Endothelial cell of umbilical vein (primary cell): ENCODE measurements around the gene ESRRA. TPM values are rescaled to one million over a fixed set of nuclear protein-coding genes. Genes with fewer than 3 reads are reported as not detected.

Source experiments
- BruUV-seq: library from RNA; stranded (reverse); fragments of 400-500 nt; replicated peaks from 2 replicates; lab custom pipeline; 2021; lab: Mats Ljungman, UMichigan
- CTCF ChIA-PET: fragments of 300-600, 350-600 bp; sonication (Branson Sonifier 250); formaldehyde crosslinking; loops from one replicate; lab custom pipeline; 2021; ENCODE audit warnings: antibody characterized with exemption, inconsistent platforms; lab: Charles Lee
- POLR2A ChIA-PET: fragments of 300-600, 350-600 bp; sonication (Branson Sonifier 250); formaldehyde crosslinking; loops from one replicate; lab custom pipeline; 2021; ENCODE audit warnings: antibody characterized with exemption, inconsistent platforms; lab: Charles Lee
- DNase-seq: peaks from one replicate; pipeline ENCODE4 v3.0.0-alpha.2; 2011; ENCODE audit warnings: low read depth, low spot score
- FAIRE-seq: peaks from 2 replicates; lab custom pipeline; 2011; peaks lifted over from hg19 to GRCh38; lab: Jason Lieb, UNC
- H2AFZ ChIP-seq: 2 replicates; pipeline ENCODE4 v1.6.0; 2012; ENCODE audit warnings: low read depth, low read length, control low read depth, inconsistent platforms
- H3K27ac ChIP-seq: 2 replicates; pipeline ENCODE4 v1.5.1; 2011; ENCODE audit warnings: low read depth, mild to moderate bottlenecking, control low read depth, low read length, moderate library complexity; ENCODE audit not compliant: insufficient read depth
- H3K27me3 ChIP-seq, 2 experiments: 2 replicates each; pipeline versions ENCODE4 v1.6.0 to v1.6.1; 2011; ENCODE audit warnings: low read length in 2 of 2, mixed read lengths in 1 of 2; ENCODE audit not compliant: control insufficient read depth in 2 of 2, insufficient read depth in 2 of 2
- H3K36me3 ChIP-seq, 2 experiments: 2 replicates in 1 of 2; 3 replicates in 1 of 2; pipeline ENCODE4 v1.5.1; 2011; ENCODE audit warnings: low read length in 2 of 2, mild to moderate bottlenecking in 1 of 2, moderate library complexity in 1 of 2; ENCODE audit not compliant: control insufficient read depth in 2 of 2, insufficient read depth in 2 of 2; ENCODE audit errors: extremely low read depth in 1 of 2
- H3K4me1 ChIP-seq: 3 replicates; pipeline ENCODE4 v1.5.1; 2011; ENCODE audit warnings: mild to moderate bottlenecking, low read length; ENCODE audit not compliant: control insufficient read depth, insufficient read depth; ENCODE audit errors: extremely low read depth
- H3K4me2 ChIP-seq: 2 replicates; pipeline ENCODE4 v1.6.1; 2011; ENCODE audit warnings: low read length, control low read depth, mixed read lengths; ENCODE audit not compliant: insufficient read depth
- H3K4me3 ChIP-seq, 3 experiments: fragments of 200-600 bp in 1 of 3; sonication (generic), shearing (Covaris generic) in 1 of 3; replicated peaks in 1 of 3; 2 replicates each; pipeline ENCODE4 v1.5.1; 2011 to 2016; ENCODE audit warnings: control low read depth in 3 of 3, low read length in 3 of 3, mild to moderate bottlenecking in 2 of 3, inconsistent platforms in 1 of 3, low read depth in 1 of 3, moderate library complexity in 1 of 3; ENCODE audit not compliant: insufficient read depth in 1 of 3
- H3K79me2 ChIP-seq: 2 replicates; pipeline ENCODE4 v1.6.0; 2012; ENCODE audit warnings: low read length, inconsistent platforms; ENCODE audit not compliant: control insufficient read depth, insufficient read depth
- H3K9ac ChIP-seq: replicated peaks from 2 replicates; pipeline ENCODE3; 2011; ENCODE audit warnings: low read length, control low read depth; ENCODE audit not compliant: insufficient read depth; ENCODE audit errors: extremely low read depth
- H3K9me1 ChIP-seq: replicated peaks from 3 replicates; pipeline ENCODE4 v1.6.0; 2011; ENCODE audit warnings: mild to moderate bottlenecking, low read length; ENCODE audit not compliant: control insufficient read depth, insufficient read depth; ENCODE audit errors: extremely low read depth
- H3K9me3 ChIP-seq: replicated peaks from 2 replicates; pipeline ENCODE4 v1.5.1; 2012; ENCODE audit warnings: low read length, inconsistent platforms; ENCODE audit not compliant: control insufficient read depth, insufficient read depth
- H4K20me1 ChIP-seq: replicated peaks from 2 replicates; pipeline ENCODE3; 2011; ENCODE audit warnings: mild to moderate bottlenecking, low read length; ENCODE audit not compliant: control insufficient read depth, insufficient read depth; ENCODE audit errors: extremely low read depth
- EZH2 ChIP-seq: IDR thresholded peaks from 2 replicates; pipeline ENCODE4 v1.6.1; 2012; ENCODE audit warnings: borderline replicate concordance, low read depth, mild to moderate bottlenecking, moderate library complexity, low read length, inconsistent platforms; ENCODE audit not compliant: severe bottlenecking
- FOS ChIP-seq: IDR thresholded peaks from 2 replicates; pipeline ENCODE4 v1.6.1; 2011; ENCODE audit warnings: mild to moderate bottlenecking, low read length, moderate library complexity, borderline replicate concordance; ENCODE audit not compliant: insufficient read depth
- MYC ChIP-seq: IDR thresholded peaks from one replicate; pipeline ENCODE4 v1.6.1; 2011; ENCODE audit warnings: mild to moderate bottlenecking, low read depth, low read length
- POLR2AphosphoS5 ChIP-seq: IDR thresholded peaks from 2 replicates; pipeline ENCODE4 v1.6.1; 2012; ENCODE audit warnings: low read depth, mild to moderate bottlenecking, control low read depth, low read length, moderate library complexity; ENCODE audit not compliant: insufficient read depth
- dilution Hi-C: fragments of 300-500 bp; cut with MboI; formaldehyde crosslinking; loops from one replicate; pipeline ENCODE4 v1.15.0; 2019; ENCODE audit warnings: low sequenced_read_pairs; ENCODE audit not compliant: extremely low pct_ligation_motif_present
- intact Hi-C: fragments of 100-400 bp; cut with micrococcal nuclease; formaldehyde crosslinking; loops from one replicate; pipeline ENCODE4 v1.10.0; 2022
- polyA plus RNA-seq, 4 experiments: library from polyadenylated mRNA; depleted of rRNA in 3 of 4; stranded (reverse) in 3 of 4; unstranded in 1 of 4; fragments of >200 nt; gene quantifications; 2 replicates each; pipeline versions ENCODE4 v1.2.1 to v1.2.3, GENCODE V29; 2011 to 2012; ENCODE audit warnings: missing spikeins in 1 of 4
- total RNA-seq: library from RNA; stranded (reverse); gene quantifications from 2 replicates; pipeline ENCODE4 v1.2.3, GENCODE V29; 2021
- TF ChIP-seq, protein P1 (sequence below), 2 donors: IDR thresholded peaks; 1 replicate in 1 of 2; 2 replicates in 1 of 2; pipeline ENCODE4 v1.5.1; 2011; ENCODE audit warnings: low read length in 2 of 2, mild to moderate bottlenecking in 2 of 2, moderate library complexity in 2 of 2, control low read depth in 1 of 2, inconsistent platforms in 1 of 2, low read depth in 1 of 2; ENCODE audit not compliant: insufficient read depth in 1 of 2; ENCODE audit errors: extremely low read depth in 1 of 2

The ESRRA gene
- total and polyA plus RNA-seq, 2 donors (not counting 3 experiments of a cell fraction or from before 2014, with no cell fraction given) = 17.2 to 37.4 TPM

DNA sequence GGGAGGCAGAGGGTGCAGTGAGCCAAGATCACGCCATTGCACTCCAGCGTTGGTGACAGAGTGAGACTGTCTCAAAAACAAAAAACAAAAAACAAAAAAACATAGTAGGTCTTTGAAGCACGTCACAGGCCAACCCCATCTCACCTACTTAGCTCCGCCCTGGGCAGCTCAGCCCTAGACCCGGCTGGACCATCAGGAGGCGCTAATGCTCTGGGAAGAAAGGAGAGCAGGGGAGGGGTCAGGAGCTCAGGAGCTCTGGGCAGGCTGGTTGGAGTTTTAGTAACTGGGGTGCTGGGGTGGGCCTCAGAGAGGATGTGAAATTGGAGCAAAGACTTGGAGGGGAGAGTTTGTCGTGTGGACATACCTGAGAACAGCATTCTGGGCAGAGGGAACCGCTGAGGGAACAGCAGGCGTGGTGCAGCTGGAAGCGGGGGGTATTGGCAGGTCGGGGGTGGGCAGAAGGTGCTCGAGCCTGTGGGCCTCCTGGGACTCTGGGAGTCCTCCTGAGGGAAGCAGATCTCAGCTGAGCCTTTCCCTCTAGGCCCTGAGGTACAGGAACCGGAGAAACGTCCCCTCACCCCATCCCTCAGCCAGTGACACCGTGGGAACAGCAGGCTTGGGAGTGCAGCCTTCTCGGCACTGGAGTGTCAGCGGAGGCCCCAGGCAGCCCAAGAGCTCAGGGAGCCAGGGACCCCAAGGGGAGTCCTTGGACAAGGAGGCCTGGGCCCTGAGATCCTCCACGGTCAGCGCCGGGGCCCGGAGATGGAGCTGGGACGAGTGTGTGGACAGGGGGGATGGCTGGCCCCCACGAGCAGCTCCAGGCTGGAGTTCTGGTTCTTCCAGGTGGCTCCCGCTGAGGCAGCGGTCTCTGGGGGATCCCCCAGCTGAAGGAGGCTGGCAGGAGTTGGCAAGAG, 51.4 kb downstream of the ESRRA start:
- Histone ChIP-seq H3K9me1 (no peaks in the 10 kb centered on the region), H3K4me2 (no peak overlapping the region), H3K27me3 (no peaks in the 10 kb centered on the region), H2AFZ (no peak overlapping the region), H3K9me3 (no peaks in the 10 kb centered on the region), H3K79me2 (peaks cover 10% of the 10 kb centered on the region), H3K9ac (no peak overlapping the region), H3K36me3 (peaks cover 0 to 8% of the 10 kb centered on the region in 2 experiments), H3K27ac (no peak overlapping the region), H4K20me1 (no peaks in the 10 kb centered on the region), H3K4me1 (peaks cover 22% of the 10 kb centered on the region), H3K4me3 (no peak overlapping the region)
- intact Hi-C loops (loop anchor here (5.0 kb wide), 1 partner anchor 114 kb away; the partner anchor contains the start of gene FKBP2), dilution Hi-C loops (no loop called here)
- CTCF ChIA-PET = interaction anchor here (0.6 to 4.5 kb wide), 12 partner anchors 10 to 152 kb away, joined by 3 to 107 read pairs (median 12); partner anchors contain the start of genes ESRRA, FKBP2, PRDX5 and TRMT112
- FAIRE-seq (peak; percentile 8), DNase-seq (peak; percentile 37)
- TF ChIP-seq, protein P1, sequence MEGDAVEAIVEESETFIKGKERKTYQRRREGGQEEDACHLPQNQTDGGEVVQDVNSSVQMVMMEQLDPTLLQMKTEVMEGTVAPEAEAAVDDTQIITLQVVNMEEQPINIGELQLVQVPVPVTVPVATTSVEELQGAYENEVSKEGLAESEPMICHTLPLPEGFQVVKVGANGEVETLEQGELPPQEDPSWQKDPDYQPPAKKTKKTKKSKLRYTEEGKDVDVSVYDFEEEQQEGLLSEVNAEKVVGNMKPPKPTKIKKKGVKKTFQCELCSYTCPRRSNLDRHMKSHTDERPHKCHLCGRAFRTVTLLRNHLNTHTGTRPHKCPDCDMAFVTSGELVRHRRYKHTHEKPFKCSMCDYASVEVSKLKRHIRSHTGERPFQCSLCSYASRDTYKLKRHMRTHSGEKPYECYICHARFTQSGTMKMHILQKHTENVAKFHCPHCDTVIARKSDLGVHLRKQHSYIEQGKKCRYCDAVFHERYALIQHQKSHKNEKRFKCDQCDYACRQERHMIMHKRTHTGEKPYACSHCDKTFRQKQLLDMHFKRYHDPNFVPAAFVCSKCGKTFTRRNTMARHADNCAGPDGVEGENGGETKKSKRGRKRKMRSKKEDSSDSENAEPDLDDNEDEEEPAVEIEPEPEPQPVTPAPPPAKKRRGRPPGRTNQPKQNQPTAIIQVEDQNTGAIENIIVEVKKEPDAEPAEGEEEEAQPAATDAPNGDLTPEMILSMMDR (IDR thresholded peaks at IDR 0.05; ENCODE audit: extremely low read depth in 1 of 2, insufficient read depth in 1 of 2, low read depth in 1 of 2, low read length in 2 of 2) = peak; percentile 39 to 50
- TF ChIP-seq EZH2 (no peak), POLR2AphosphoS5 (no peak), FOS (no peak), MYC (no peak)
- POLR2A ChIA-PET = interaction anchor here (1.7 kb wide), 1 partner anchor 11 kb away, joined by 11 read pairs; no protein-coding TSS in a partner anchor
- BruUV-seq = no TSS peak
